HG02840 (cell line): ENCODE data around the gene KIF4A.
A peak's percentile ranks its signal among the peaks of the same experiment; 100 is the strongest.
"Not testable (repeated sequence)": the region's sequence is repeated elsewhere in the genome, so short reads cannot be mapped to it uniquely, and the experiment has no call there.

ENCODE experiments used
- ATAC-seq: cut with Tn5 transposase; IDR thresholded peaks from one replicate; pipeline ENCODE4 v1.9.1; 2021; ENCODE audit warnings: mild to moderate bottlenecking, moderate library complexity, moderate number of reproducible peaks; ENCODE audit not compliant: unreplicated experiment, low FRiP score

KIF4A gene

GRCh38 chrX:70279081-70279480 lies 10.8 kb upstream of the KIF4A start:
- ATAC-seq, result no peak

GRCh38 chrX:70280573-70280972 lies 9.3 kb upstream of the KIF4A start:
- ATAC-seq, result no peak

GRCh38 chrX:70281951-70282350 lies 8.0 kb upstream of the KIF4A start, which contains the start of gene RAB41:
Gene RAB41 (plus strand): TSS chrX:70282172. CDS start chrX:70282218, 46 bp downstream.
- no peak for ATAC-seq

GRCh38 chrX:70289168-70289792 lies 624 bp upstream of the KIF4A start:
- ATAC-seq, result peak; percentile 8

GRCh38 chrX:70292788-70293187 lies 2.9 kb downstream of the KIF4A start:
- no peak for ATAC-seq

- no peak for ATAC-seq
These were observed 3.7 kb downstream of the KIF4A start for GRCh38 chrX:70293621-70294020.

- no peak for ATAC-seq
These were observed 11.8 kb downstream of the KIF4A start for GRCh38 chrX:70301716-70302115.

- ATAC-seq, result no peak
These were observed 23.6 kb downstream of the KIF4A start for GRCh38 chrX:70313503-70313902.

GRCh38 chrX:70322784-70323183 lies 32.9 kb downstream of the KIF4A start:
- no peak for ATAC-seq

GRCh38 chrX:70323628-70324027 lies 33.7 kb downstream of the KIF4A start:
- ATAC-seq, result not testable (repeated sequence)

- no peak for ATAC-seq
These were observed 34.4 kb downstream of the KIF4A start for GRCh38 chrX:70324326-70324725.

- no peak for ATAC-seq
These were observed 41.3 kb downstream of the KIF4A start for GRCh38 chrX:70331161-70331560.

GRCh38 chrX:70332600-70332999 lies 42.7 kb downstream of the KIF4A start:
- ATAC-seq, result no peak

- peak; percentile 98 for ATAC-seq
These were observed 46.9 kb downstream of the KIF4A start for GRCh38 chrX:70336767-70337166.

- no peak for ATAC-seq
These were observed 48.4 kb downstream of the KIF4A start for GRCh38 chrX:70338290-70338689.

GRCh38 chrX:70343435-70343834 lies 53.5 kb downstream of the KIF4A start:
- no peak for ATAC-seq

GRCh38 chrX:70346418-70347070 lies 56.6 kb downstream of the KIF4A start:
- no peak for ATAC-seq

GRCh38 chrX:70348825-70349224 lies 58.9 kb downstream of the KIF4A start:
- not testable (repeated sequence) for ATAC-seq

GRCh38 chrX:70349367-70350125 lies 59.6 kb downstream of the KIF4A start:
- ATAC-seq, result not testable (repeated sequence)

GRCh38 chrX:70352496-70352895 lies 62.6 kb downstream of the KIF4A start:
- ATAC-seq, result no peak

GRCh38 chrX:70353514-70353913 lies 63.6 kb downstream of the KIF4A start:
- no peak for ATAC-seq
